Esophagus squamous epithelium (tissue), 4 donors: ENCODE data around the gene NPHP4.

Experiments used
- CTCF ChIP-seq, 6 experiments: fragments of 450-650 bp in 4 of 6; fragments of 200-600 bp in 2 of 6; sonication (generic) in 2 of 6; IDR thresholded peaks; one replicate each; pipeline ENCODE4 v1.5.1; 2016 to 2019; ENCODE audit warnings: antibody characterized with exemption in 6 of 6, mild to moderate bottlenecking in 4 of 6, moderate library complexity in 4 of 6
- POLR2A ChIP-seq, 4 donors: fragments of 450-650 bp; IDR thresholded peaks; one replicate each; pipeline ENCODE4 v1.6.1; 2017; ENCODE audit warnings: antibody characterized with exemption in 4 of 4, mild to moderate bottlenecking in 4 of 4, moderate library complexity in 3 of 4

- TF ChIP-seq CTCF (IDR thresholded peaks at IDR 0.05), result no peak
- TF ChIP-seq POLR2A (IDR thresholded peaks at IDR 0.05), result no peak
Measured at GRCh38 chr1:5998051-5998905, 6.1 kb upstream of the NPHP4 start.
